Measurements from ENCODE around the gene NUCB2. TPM values are rescaled to one million over a fixed set of nuclear protein-coding genes. Genes with fewer than 3 reads are reported as not detected.

Gene NUCB2
- total RNA-seq, 1 donor, result 109 TPM

DNA sequence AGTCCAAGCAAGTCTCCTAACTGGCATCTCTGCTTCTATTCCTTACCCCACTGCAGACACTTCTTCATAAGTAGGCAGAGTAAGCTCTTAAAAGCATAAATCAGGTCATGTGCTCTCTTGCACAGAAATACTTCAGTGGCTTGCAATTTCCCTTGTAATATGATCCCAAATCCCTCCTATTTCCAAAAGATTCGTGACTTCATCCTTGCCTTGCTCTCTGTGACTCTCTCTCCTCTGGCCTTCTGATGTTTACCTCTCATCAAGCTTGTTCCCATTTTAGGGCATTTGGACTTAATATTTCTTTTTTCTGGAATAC, 37.7 kb downstream of the NUCB2 start:
- peak; percentile 80 for DNase-seq (ENCODE audit: insufficient read length, low spot score, missing footprints)
- peak overlapping the region; percentile 84 for H2AFZ ChIP-seq (ENCODE audit: low read length)
- no peaks in the 10 kb centered on the region for H3K27me3 ChIP-seq (ENCODE audit: insufficient read depth, low read length)
- peak overlapping the region; percentile 76 for H3K4me2 ChIP-seq (ENCODE audit: insufficient read depth, low read length)
- peak overlapping the region; percentile 12 for H3K4me3 ChIP-seq (ENCODE audit: insufficient read depth, low read length)
- H3K4me1 ChIP-seq (ENCODE audit: insufficient read depth, low read length), result peaks cover 18% of the 10 kb centered on the region
- H3K36me3 ChIP-seq (ENCODE audit: insufficient read depth, low read length), result peaks cover 27% of the 10 kb centered on the region
- H3K27ac ChIP-seq (ENCODE audit: low read depth, low read length), result peak overlapping the region; percentile 92
- no peaks in the 10 kb centered on the region for H3K79me2 ChIP-seq (ENCODE audit: insufficient read depth, low read length)
- no peaks in the 10 kb centered on the region for H3K9me3 ChIP-seq (ENCODE audit: low read depth, low read length)
- TF ChIP-seq, protein P1, sequence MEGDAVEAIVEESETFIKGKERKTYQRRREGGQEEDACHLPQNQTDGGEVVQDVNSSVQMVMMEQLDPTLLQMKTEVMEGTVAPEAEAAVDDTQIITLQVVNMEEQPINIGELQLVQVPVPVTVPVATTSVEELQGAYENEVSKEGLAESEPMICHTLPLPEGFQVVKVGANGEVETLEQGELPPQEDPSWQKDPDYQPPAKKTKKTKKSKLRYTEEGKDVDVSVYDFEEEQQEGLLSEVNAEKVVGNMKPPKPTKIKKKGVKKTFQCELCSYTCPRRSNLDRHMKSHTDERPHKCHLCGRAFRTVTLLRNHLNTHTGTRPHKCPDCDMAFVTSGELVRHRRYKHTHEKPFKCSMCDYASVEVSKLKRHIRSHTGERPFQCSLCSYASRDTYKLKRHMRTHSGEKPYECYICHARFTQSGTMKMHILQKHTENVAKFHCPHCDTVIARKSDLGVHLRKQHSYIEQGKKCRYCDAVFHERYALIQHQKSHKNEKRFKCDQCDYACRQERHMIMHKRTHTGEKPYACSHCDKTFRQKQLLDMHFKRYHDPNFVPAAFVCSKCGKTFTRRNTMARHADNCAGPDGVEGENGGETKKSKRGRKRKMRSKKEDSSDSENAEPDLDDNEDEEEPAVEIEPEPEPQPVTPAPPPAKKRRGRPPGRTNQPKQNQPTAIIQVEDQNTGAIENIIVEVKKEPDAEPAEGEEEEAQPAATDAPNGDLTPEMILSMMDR (IDR thresholded peaks at IDR 0.05; ENCODE audit: extremely low read depth, low read depth, low read length), result no peak
- no peaks in the 10 kb centered on the region for H4K20me1 ChIP-seq (ENCODE audit: insufficient read depth, low read length)

DNA sequence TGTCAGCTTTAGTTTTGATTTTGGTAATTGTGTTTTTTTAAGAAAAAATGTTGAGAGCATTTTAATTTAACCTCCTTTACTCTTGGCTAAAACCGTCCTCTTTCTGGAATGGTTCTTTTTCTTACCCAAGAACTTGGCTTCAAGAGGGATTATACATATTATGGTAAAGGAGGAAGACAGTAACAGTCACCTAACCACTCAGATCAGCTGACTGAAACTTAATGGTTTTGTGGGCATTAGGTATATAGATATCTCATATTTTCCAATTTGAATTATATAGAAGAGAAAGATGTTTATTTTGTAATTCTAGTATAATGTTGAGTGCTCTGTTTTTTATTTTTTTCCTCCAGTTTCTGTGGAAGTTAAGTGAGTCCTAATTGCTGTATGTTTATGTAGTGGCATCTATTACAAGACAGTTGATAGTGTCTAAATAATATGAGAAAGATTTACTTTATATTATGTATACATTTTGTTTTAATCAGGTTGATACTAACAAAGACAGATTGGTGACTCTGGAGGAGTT, 38.4 kb downstream of the NUCB2 start:
- Histone ChIP-seq H3K4me3 (ENCODE audit: insufficient read depth, low read length) (no peak overlapping the region), H3K9me3 (ENCODE audit: low read depth, low read length) (no peaks in the 10 kb centered on the region), H3K36me3 (ENCODE audit: insufficient read depth, low read length) (peaks cover 29% of the 10 kb centered on the region), H3K4me1 (ENCODE audit: insufficient read depth, low read length) (peaks cover 18% of the 10 kb centered on the region), H3K4me2 (ENCODE audit: insufficient read depth, low read length) (no peak overlapping the region), H3K79me2 (ENCODE audit: insufficient read depth, low read length) (no peaks in the 10 kb centered on the region), H2AFZ (ENCODE audit: low read length) (no peak overlapping the region), H4K20me1 (ENCODE audit: insufficient read depth, low read length) (no peaks in the 10 kb centered on the region), H3K27ac (ENCODE audit: low read depth, low read length) (peak overlapping the region; percentile 92), H3K27me3 (ENCODE audit: insufficient read depth, low read length) (no peaks in the 10 kb centered on the region)
- TF ChIP-seq, protein P1 (IDR thresholded peaks at IDR 0.05; ENCODE audit: extremely low read depth, low read depth, low read length), result no peak
- no peak for DNase-seq (ENCODE audit: insufficient read length, low spot score, missing footprints)

DNA sequence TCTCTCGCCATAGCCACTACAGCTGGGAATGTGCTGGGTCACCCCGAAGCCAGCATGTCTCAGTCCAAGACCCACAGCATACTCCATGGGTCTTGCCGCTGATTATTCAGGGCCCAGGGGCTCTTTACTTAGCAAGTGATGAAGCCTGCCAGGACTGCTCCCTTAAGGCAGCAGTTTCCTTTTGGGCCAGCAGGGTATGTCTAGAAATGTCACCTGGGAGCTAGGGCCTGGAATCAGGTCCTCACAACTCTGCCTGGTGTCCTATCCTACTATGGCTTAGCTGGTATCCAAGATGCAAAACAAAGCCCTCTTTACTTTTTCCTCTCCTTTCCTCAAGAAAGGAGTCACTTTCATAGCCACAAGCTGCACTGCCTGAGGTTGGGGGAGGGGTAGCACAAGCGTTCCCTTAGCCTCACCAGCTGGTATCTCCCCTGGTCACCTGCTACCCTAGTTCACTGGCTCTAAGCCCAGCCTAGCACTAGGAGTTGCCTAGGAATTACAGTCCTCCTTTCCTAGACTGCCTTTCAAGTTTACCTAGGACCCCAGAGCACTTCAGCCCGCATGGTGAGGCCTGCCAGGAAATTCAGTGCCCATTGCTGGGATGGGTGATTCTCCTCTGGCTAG, 52.4 kb downstream of the NUCB2 start:
- no peak overlapping the region for H3K4me3 ChIP-seq (ENCODE audit: insufficient read depth, low read length)
- no peaks in the 10 kb centered on the region for H3K4me1 ChIP-seq (ENCODE audit: insufficient read depth, low read length)
- H3K9me3 ChIP-seq (ENCODE audit: low read depth, low read length), result no peaks in the 10 kb centered on the region
- no peak overlapping the region for H3K4me2 ChIP-seq (ENCODE audit: insufficient read depth, low read length)
- H3K27me3 ChIP-seq (ENCODE audit: insufficient read depth, low read length), result no peaks in the 10 kb centered on the region
- no peak overlapping the region for H3K27ac ChIP-seq (ENCODE audit: low read depth, low read length)
- peaks cover 45% of the 10 kb centered on the region for H3K36me3 ChIP-seq (ENCODE audit: insufficient read depth, low read length)
- H4K20me1 ChIP-seq (ENCODE audit: insufficient read depth, low read length), result no peaks in the 10 kb centered on the region
- H2AFZ ChIP-seq (ENCODE audit: low read length), result no peak overlapping the region
- DNase-seq (ENCODE audit: insufficient read length, low spot score, missing footprints), result no peak
- TF ChIP-seq, protein P1 (IDR thresholded peaks at IDR 0.05; ENCODE audit: extremely low read depth, low read depth, low read length), result no peak
- no peaks in the 10 kb centered on the region for H3K79me2 ChIP-seq (ENCODE audit: insufficient read depth, low read length)

DNA sequence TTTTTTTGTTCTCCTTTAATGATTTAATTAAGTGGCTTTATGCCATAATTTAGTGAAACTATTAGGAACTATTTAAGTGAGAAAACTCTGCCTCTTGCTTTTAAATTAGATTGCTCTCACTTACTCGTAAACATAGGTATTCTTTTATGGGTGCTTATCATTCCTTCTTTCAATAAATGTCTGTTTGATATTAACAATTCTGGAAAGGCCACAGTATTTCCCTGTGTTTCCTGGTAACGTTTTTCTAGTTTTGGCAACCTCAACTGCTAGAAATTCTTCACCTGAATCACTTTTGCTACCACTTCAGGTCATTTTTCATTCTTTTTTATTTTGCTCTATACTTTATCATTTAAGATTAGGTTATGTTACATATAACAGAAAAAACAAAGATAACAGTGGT, 55.1 kb downstream of the NUCB2 start:
- H3K27ac ChIP-seq (ENCODE audit: low read depth, low read length), result no peak overlapping the region
- TF ChIP-seq, protein P1 (IDR thresholded peaks at IDR 0.05; ENCODE audit: extremely low read depth, low read depth, low read length), result no peak
- no peaks in the 10 kb centered on the region for H3K27me3 ChIP-seq (ENCODE audit: insufficient read depth, low read length)
- H4K20me1 ChIP-seq (ENCODE audit: insufficient read depth, low read length), result no peaks in the 10 kb centered on the region
- H3K9me3 ChIP-seq (ENCODE audit: low read depth, low read length), result no peaks in the 10 kb centered on the region
- H3K4me2 ChIP-seq (ENCODE audit: insufficient read depth, low read length), result no peak overlapping the region
- no peak for DNase-seq (ENCODE audit: insufficient read length, low spot score, missing footprints)
- no peaks in the 10 kb centered on the region for H3K79me2 ChIP-seq (ENCODE audit: insufficient read depth, low read length)
- H2AFZ ChIP-seq (ENCODE audit: low read length), result no peak overlapping the region
- no peak overlapping the region for H3K4me3 ChIP-seq (ENCODE audit: insufficient read depth, low read length)
- H3K4me1 ChIP-seq (ENCODE audit: insufficient read depth, low read length), result no peaks in the 10 kb centered on the region
- peaks cover 50% of the 10 kb centered on the region for H3K36me3 ChIP-seq (ENCODE audit: insufficient read depth, low read length)

Data from osteoblast (primary cell).